Measurements from ENCODE around the gene DTNB.

GRCh38 chr2:25411753-25412152, 261.6 kb downstream of the DTNB start:
- no peak for TF ChIP-seq CTCF (conservative IDR thresholded peaks at IDR 0.05)
- no peak for TF ChIP-seq ZFX (IDR thresholded peaks at IDR 0.05)

Measured in C4-2B (cell line).